22Rv1 (cell line): Measurements from ENCODE around the gene STRN4.

ENCODE experiments used
- H3K27ac ChIP-seq: fragments of 450-650 bp; 2 replicates; pipeline ENCODE4 v1.5.1; 2017
- ZFX ChIP-seq: fragments of 450-650 bp; IDR thresholded peaks from 2 replicates; pipeline ENCODE4 v1.6.1; 2017; ENCODE audit warnings: antibody characterized with exemption, borderline replicate concordance
- TF ChIP-seq, protein P1 (sequence below): fragments of 450-650 bp; IDR thresholded peaks from 2 replicates; pipeline ENCODE4 v1.5.1; 2017; ENCODE audit warnings: mild to moderate bottlenecking

Gene STRN4

DNA sequence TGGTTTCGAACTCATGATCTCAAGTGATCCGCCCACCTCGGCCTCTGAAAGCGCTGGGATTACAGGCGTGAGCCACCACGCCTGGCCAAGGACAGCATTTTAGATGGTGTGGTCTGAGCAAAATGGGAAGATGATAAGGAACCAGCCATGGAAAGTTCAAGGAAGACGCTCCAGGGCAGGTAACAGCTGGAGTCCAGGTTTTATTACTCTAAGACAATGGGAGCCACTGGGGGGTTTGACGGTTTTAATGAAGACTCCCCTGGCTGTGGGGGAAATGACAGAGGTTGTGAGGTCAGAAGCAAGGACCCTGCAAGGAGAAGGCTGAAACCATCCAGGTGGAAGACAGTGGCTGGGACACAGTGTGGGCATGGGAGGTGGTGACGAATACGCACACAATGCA is 50.2 kb downstream of the STRN4 start:
- TF ChIP-seq ZFX = no peak
- TF ChIP-seq, protein P1, sequence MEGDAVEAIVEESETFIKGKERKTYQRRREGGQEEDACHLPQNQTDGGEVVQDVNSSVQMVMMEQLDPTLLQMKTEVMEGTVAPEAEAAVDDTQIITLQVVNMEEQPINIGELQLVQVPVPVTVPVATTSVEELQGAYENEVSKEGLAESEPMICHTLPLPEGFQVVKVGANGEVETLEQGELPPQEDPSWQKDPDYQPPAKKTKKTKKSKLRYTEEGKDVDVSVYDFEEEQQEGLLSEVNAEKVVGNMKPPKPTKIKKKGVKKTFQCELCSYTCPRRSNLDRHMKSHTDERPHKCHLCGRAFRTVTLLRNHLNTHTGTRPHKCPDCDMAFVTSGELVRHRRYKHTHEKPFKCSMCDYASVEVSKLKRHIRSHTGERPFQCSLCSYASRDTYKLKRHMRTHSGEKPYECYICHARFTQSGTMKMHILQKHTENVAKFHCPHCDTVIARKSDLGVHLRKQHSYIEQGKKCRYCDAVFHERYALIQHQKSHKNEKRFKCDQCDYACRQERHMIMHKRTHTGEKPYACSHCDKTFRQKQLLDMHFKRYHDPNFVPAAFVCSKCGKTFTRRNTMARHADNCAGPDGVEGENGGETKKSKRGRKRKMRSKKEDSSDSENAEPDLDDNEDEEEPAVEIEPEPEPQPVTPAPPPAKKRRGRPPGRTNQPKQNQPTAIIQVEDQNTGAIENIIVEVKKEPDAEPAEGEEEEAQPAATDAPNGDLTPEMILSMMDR = no peak
- no peak overlapping the region for H3K27ac ChIP-seq

DNA sequence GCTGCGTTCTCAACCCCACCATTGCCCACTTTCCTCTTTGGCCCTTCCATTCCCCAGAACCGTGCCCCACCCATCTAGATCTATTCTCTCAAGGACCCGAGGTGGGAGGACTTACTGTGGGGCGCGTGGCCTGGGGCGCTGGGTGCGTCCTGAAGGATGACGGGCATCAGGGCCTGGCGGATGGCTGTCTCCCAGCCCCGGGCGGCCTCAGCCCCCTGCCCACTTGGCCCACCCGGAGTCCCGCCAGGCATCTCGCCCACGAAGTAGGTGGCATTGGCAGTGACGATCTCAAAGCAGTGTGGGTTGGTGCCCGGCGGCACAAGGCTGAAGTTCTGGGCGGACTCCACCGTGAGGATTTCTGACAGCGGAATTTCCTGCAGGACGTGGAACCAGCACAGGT is 52.5 kb downstream of the STRN4 start:
- TF ChIP-seq ZFX = no peak
- TF ChIP-seq, protein P1 = no peak

GRCh38 chr19:46692918-46693722 is 53.1 kb downstream of the STRN4 start:
- TF ChIP-seq, protein P1 = no peak
- no peak for TF ChIP-seq ZFX
- H3K27ac ChIP-seq = no peak overlapping the region

More for the DNA sequence above, 52.5 kb downstream of the STRN4 start:
- no peak overlapping the region for H3K27ac ChIP-seq

- no peak overlapping the region for H3K27ac ChIP-seq
- TF ChIP-seq, protein P1 = no peak
- no peak for TF ChIP-seq ZFX
Measured at GRCh38 chr19:46691948-46692347, 54.3 kb downstream of the STRN4 start.

GRCh38 chr19:46691104-46691503 is 55.1 kb downstream of the STRN4 start:
- H3K27ac ChIP-seq = no peak overlapping the region
- TF ChIP-seq, protein P1 = no peak
- no peak for TF ChIP-seq ZFX

DNA sequence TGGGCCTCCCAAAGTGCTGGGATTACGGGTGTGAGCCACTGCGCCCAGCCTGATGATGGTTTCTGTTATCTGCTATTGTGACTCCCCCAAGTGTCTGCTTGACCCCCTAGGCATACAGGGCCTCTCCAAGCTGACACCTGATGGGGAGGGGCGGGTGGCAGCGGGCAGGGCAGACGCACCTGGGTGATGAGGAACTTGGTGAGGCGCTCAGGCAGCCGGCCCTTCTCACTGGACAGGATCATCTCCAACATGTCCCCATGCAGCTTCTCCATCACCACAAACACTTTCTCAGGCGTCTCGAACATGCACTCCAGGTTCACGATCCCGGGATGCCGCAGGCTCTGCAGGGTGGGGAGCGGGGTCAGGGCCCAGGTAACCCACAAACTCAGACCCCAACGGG is 56.9 kb downstream of the STRN4 start:
- no peak overlapping the region for H3K27ac ChIP-seq
- TF ChIP-seq, protein P1 = no peak
- no peak for TF ChIP-seq ZFX

DNA sequence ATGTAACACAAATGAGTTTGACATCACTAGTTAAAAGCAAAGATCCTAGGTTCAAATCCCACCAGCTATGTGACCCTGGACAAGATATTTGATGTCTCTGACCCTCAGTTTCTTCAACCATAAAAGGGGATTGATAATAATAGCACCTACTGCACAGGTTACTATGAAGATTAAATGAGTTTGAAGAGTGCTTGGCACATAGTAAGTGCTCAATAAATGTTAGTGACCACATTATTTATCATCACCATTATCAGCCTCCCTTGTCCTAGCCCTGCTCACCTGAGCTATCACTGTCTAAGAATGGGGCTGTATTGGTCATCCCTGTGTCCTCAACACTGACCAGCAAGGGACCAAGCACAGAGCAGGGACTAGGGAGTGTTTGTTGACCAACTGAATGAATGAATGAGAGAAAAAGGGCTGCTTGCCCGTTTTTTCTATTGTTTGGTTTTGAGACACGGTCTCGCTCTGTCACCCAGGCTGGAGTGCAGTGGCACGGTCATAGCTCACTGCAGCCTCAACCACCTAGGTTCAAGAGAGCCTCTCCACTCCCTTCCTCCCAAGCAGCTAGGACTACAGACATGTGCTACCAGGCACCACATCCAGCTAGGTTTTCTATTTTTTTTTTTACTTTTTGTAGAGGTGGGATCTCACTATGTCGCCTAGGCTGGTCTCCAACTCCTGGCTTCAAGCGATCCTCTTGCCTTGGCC is 58.7 kb downstream of the STRN4 start:
- no peak for TF ChIP-seq ZFX
- TF ChIP-seq, protein P1 = no peak

More for the DNA sequence above, 58.7 kb downstream of the STRN4 start:
- no peak overlapping the region for H3K27ac ChIP-seq
